GM12878 (cell line): Measurements from ENCODE around the gene GRIP2. TPM values are rescaled to one million over a fixed set of nuclear protein-coding genes. Genes with fewer than 3 reads are reported as not detected.

Experiments used
- ATAC-seq: fragments of 200-7000 bp; cut with Tn5 transposase; 3 replicates; pipeline ENCODE4 v1.9.1; 2020; ENCODE audit warnings: mild to moderate bottlenecking, moderate library complexity
- BruUV-seq: library from RNA; stranded (reverse); fragments of 400-500 nt; replicated peaks from 2 replicates; lab custom pipeline; 2021; lab: Mats Ljungman, UMichigan
- CTCF ChIA-PET: fragments of 300-600 bp; sonication (Branson Sonifier 250); formaldehyde crosslinking; extraction: SDS; loops from one replicate; lab custom pipeline; 2021; ENCODE audit warnings: inconsistent platforms; lab: Yijun Ruan, JAX
- POLR2A ChIA-PET: fragments of 350-600 bp; formaldehyde crosslinking; extraction: SDS; loops from one replicate; lab custom pipeline; 2021; ENCODE audit warnings: inconsistent platforms; lab: Charles Lee
- RAD21 ChIA-PET: fragments of 300-600 bp; sonication (Branson Sonifier 250); formaldehyde crosslinking; loops from one replicate; lab custom pipeline; 2023; ENCODE audit warnings: antibody characterized with exemption; ENCODE audit not compliant: unreplicated experiment; lab: Charles Lee
- SMC1A ChIA-PET: fragments of 300-600 bp; sonication (Branson Sonifier 250); formaldehyde crosslinking; loops from one replicate; lab custom pipeline; 2023; ENCODE audit not compliant: unreplicated experiment, uncharacterized antibody; lab: Charles Lee
- DNase-seq: peaks from one replicate; pipeline ENCODE4 v3.0.0-alpha.2; 2011; ENCODE audit warnings: low read depth, low spot score
- FAIRE-seq: peaks from 3 replicates; lab custom pipeline; 2011; peaks lifted over from hg19 to GRCh38; lab: Jason Lieb, UNC
- H2AFZ ChIP-seq: 2 replicates; pipeline ENCODE4 v1.6.0; 2011; ENCODE audit warnings: low read depth, low read length, control low read depth; ENCODE audit not compliant: control insufficient read depth
- H3K27ac ChIP-seq: 2 replicates; pipeline ENCODE4 v1.5.1; 2011; ENCODE audit warnings: control low read depth; ENCODE audit not compliant: control insufficient read depth, insufficient read depth
- H3K27me3 ChIP-seq, 2 experiments: replicated peaks in 1 of 2; 2 replicates each; pipeline versions ENCODE4 v1.6.0 to v1.6.1; 2011; ENCODE audit warnings: low read length in 1 of 2; ENCODE audit not compliant: control insufficient read depth in 2 of 2, insufficient read depth in 2 of 2
- H3K36me3 ChIP-seq, 2 experiments: 2 replicates each; pipeline ENCODE4 v1.5.1; 2011; ENCODE audit warnings: low read length in 1 of 2; ENCODE audit not compliant: control insufficient read depth in 2 of 2, insufficient read depth in 2 of 2
- H3K4me1 ChIP-seq: 2 replicates; pipeline ENCODE4 v1.6.1; 2011; ENCODE audit warnings: mild to moderate bottlenecking, low read length, moderate library complexity, mixed read lengths; ENCODE audit not compliant: control insufficient read depth, insufficient read depth
- H3K4me2 ChIP-seq: 2 replicates; pipeline ENCODE4 v1.6.0; 2011; ENCODE audit warnings: control low read depth; ENCODE audit not compliant: control insufficient read depth, insufficient read depth
- H3K4me3 ChIP-seq: fragments of 200-600 bp; sonication (generic); 2 replicates; pipeline ENCODE4 v1.5.1; 2016
- H3K79me2 ChIP-seq: 2 replicates; pipeline ENCODE4 v1.6.0; 2011; ENCODE audit warnings: low read length; ENCODE audit not compliant: control insufficient read depth, insufficient read depth
- H3K9ac ChIP-seq: 2 replicates; pipeline ENCODE4 v1.8.0; 2011; ENCODE audit warnings: low read length, control low read depth, mixed read lengths; ENCODE audit not compliant: control insufficient read depth, insufficient read depth
- H3K9me3 ChIP-seq: replicated peaks from 3 replicates; pipeline ENCODE4 v1.5.1; 2011; ENCODE audit warnings: mild to moderate bottlenecking, low read length; ENCODE audit not compliant: control insufficient read depth, insufficient read depth
- H4K20me1 ChIP-seq: 2 replicates; pipeline ENCODE4 v1.6.0; 2011; ENCODE audit not compliant: control insufficient read depth, insufficient read depth
- CTCF ChIP-seq, 3 experiments: IDR thresholded peaks in 2 of 3; conservative IDR thresholded peaks in 1 of 3; 2 replicates each; pipeline ENCODE4 v1.5.1; 2011; ENCODE audit warnings: low read depth in 3 of 3, low read length in 3 of 3, mild to moderate bottlenecking in 3 of 3, control low read depth in 2 of 3, moderate library complexity in 2 of 3, inconsistent platforms in 1 of 3, mixed read lengths in 1 of 3; ENCODE audit not compliant: control insufficient read depth in 2 of 3, insufficient read depth in 1 of 3; ENCODE audit errors: extremely low read depth in 1 of 3
- FOXK2 ChIP-seq: fragments of 450-650 bp; IDR thresholded peaks from 2 replicates; pipeline ENCODE4 v1.6.1; 2017; ENCODE audit warnings: mild to moderate bottlenecking, moderate library complexity
- HDAC2 ChIP-seq: fragments of 200-600 bp; sonication (generic); IDR thresholded peaks from 2 replicates; pipeline ENCODE4 v1.6.1; 2017
- HDAC6 ChIP-seq: fragments of 200-600 bp; sonication (generic); IDR thresholded peaks from one replicate; pipeline ENCODE4 v1.8.0; 2017; ENCODE audit warnings: antibody characterized with exemption; ENCODE audit not compliant: unreplicated experiment
- LARP7 ChIP-seq: fragments of 450-650 bp; IDR thresholded peaks from 2 replicates; pipeline ENCODE4 v1.6.1; 2017; ENCODE audit warnings: mild to moderate bottlenecking
- MEF2B ChIP-seq: fragments of 450-650 bp; IDR thresholded peaks from 2 replicates; pipeline ENCODE4 v1.6.1; 2018; ENCODE audit warnings: mild to moderate bottlenecking, moderate library complexity; ENCODE audit not compliant: partially characterized antibody, poor library complexity, severe bottlenecking
- MYB ChIP-seq: fragments of 150-350 bp; IDR thresholded peaks from 2 replicates; pipeline ENCODE4 v1.6.1; 2014; ENCODE audit warnings: mild to moderate bottlenecking, low read depth, low read length, borderline replicate concordance
- NFXL1 ChIP-seq: fragments of 450-650 bp; IDR thresholded peaks from 2 replicates; pipeline ENCODE4 v1.6.1; 2017; ENCODE audit warnings: antibody characterized with exemption, mild to moderate bottlenecking, borderline replicate concordance
- RBBP5 ChIP-seq: fragments of 200-600 bp; sonication (generic); conservative IDR thresholded peaks from 2 replicates; pipeline ENCODE4 v1.6.1; 2016
- SUZ12 ChIP-seq: fragments of 200-600 bp; sonication (generic); IDR thresholded peaks from one replicate; pipeline ENCODE4 v1.6.1; 2018; ENCODE audit warnings: antibody characterized with exemption, mild to moderate bottlenecking; ENCODE audit not compliant: unreplicated experiment
- YBX1 ChIP-seq: fragments of 450-650 bp; IDR thresholded peaks from 2 replicates; pipeline ENCODE4 v1.6.1; 2016; ENCODE audit warnings: antibody characterized with exemption
- ZBED1 ChIP-seq: IDR thresholded peaks from 2 replicates; pipeline ENCODE4 v1.6.1; 2016; ENCODE audit warnings: borderline replicate concordance
- ZZZ3 ChIP-seq: IDR thresholded peaks from 2 replicates; pipeline ENCODE4 v1.6.1; 2011; ENCODE audit warnings: low read depth; ENCODE audit not compliant: control insufficient read depth, insufficient read length
- WGBS: methylation state at CpG from one replicate; pipeline ENCODE4 v1.1.6; 2016; ENCODE audit warnings: low lambda C conversion rate; ENCODE audit not compliant: insufficient replicate concordance, insufficient coverage; ENCODE audit errors: missing lambda C conversion rate; 5-methylcytosine and 5-hydroxymethylcytosine counted together
- in situ Hi-C: fragments of 300-500 bp; cut with MboI; formaldehyde crosslinking; loops from 9 replicates; pipeline ENCODE4 v1.14.3; 2018; ENCODE audit warnings: mixed read lengths
- intact Hi-C: fragments of 100-400 bp; cut with micrococcal nuclease; formaldehyde crosslinking; loops from one replicate; pipeline ENCODE4 v1.14.2; 2022; ENCODE audit not compliant: unreplicated experiment
- polyA plus RNA-seq, 11 experiments: library from polyadenylated mRNA; depleted of rRNA in 4 of 11; unstranded in 6 of 11; stranded (reverse) in 5 of 11; fragments of >200 nt; fragmentation: Nextera tagmentation in 4 of 11; fragmentation: Illumina TruSeq in 1 of 11; extraction: Ambion mirVana in 4 of 11; extraction: Trizol in 1 of 11; gene quantifications; 1 replicate in 1 of 11; 2 replicates in 10 of 11; pipeline versions ENCODE4 v1.2.1 to v1.2.3, GENCODE V29; 2011 to 2016; ENCODE audit warnings: inconsistent platforms in 2 of 11, missing spikeins in 2 of 11, low read depth in 1 of 11
- total RNA-seq, 4 experiments: library from RNA; depleted of rRNA in 3 of 4; stranded (reverse); fragments of >200 nt in 3 of 4; fragmentation: Illumina TruSeq in 1 of 4; extraction: Trizol in 1 of 4; gene quantifications; 2 replicates each; pipeline versions ENCODE4 v1.2.1 to v1.2.3, GENCODE V29; 2013 to 2021
- TF ChIP-seq, protein P1 (sequence below): IDR thresholded peaks from 2 replicates; pipeline ENCODE4 v1.6.1; 2011; ENCODE audit warnings: low read depth, low read length, improper control_type of control experiment, borderline replicate concordance
- TF ChIP-seq, protein P2 (sequence below): IDR thresholded peaks from 2 replicates; pipeline ENCODE4 v1.6.1; 2011; ENCODE audit warnings: borderline replicate concordance, low read depth, mild to moderate bottlenecking, moderate library complexity, low read length; ENCODE audit not compliant: insufficient read depth, poor library complexity, severe bottlenecking

The GRIP2 gene
- total and polyA plus RNA-seq, 10 of the 15 experiments (the other 5 are each of a cell fraction or from before 2014, with no cell fraction given), result not detected

DNA sequence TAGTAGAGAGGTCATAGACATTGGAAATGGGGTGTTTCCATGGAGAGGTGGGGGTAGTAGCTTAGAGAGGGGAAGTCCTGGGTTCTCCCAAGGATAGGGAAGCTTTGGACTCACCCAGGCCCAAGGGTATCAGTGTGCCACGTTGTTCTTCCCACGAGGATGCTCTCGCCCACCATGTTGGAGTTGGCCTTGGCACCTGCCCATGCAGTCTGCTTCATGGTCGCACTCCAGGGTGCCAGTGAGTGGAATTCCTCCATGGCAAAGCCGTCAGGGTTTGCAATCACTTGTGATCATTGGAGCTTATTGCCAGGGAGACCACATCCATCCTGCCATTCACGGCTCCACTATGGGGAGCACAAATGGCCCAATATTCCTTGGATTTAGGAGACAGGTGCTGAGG, 60.6 kb downstream of the GRIP2 start:
- H4K20me1 ChIP-seq, result no peaks in the 10 kb centered on the region
- POLR2A ChIA-PET, result no interaction called here

DNA sequence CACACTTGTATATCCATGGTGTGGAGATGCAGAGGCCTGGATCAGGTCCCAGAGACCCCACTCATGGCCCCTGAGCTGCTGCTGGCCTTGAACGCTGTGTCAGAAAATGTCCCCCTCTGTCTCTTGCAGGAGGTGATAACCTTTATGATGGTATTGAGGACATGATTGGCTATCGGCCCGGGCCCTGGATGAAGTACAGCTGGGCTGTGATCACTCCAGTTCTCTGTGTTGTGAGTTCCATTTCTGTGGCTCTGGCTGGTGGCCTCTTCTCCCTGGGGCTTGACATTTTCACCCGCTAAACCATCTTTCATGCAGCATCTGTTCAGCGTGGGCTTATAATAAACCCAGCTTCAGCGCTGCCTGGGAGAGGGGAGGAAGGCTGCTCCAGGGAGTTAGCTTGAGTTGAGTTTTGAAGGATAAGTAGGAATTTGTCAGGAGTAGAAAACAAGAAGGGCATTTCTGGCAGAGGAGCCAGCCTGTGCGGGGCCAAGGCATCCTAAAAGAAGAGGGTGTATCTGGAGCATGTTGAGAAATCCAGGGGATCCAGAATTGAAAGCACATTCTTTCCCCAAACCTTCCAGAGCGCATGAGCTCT, 61.1 kb downstream of the GRIP2 start:
- RAD21 ChIA-PET, result no interaction called here
- Histone ChIP-seq H3K4me2 (no peak overlapping the region), H3K79me2 (no peaks in the 10 kb centered on the region), H3K27ac (no peak overlapping the region), H3K4me1 (no peaks in the 10 kb centered on the region), H3K36me3 (peaks cover 4 to 16% of the 10 kb centered on the region in 2 experiments), H3K27me3 (no peaks in the 10 kb centered on the region), H3K4me3 (no peak overlapping the region), H3K9me3 (no peaks in the 10 kb centered on the region), H4K20me1 (no peaks in the 10 kb centered on the region), H2AFZ (no peak overlapping the region), H3K9ac (no peak overlapping the region)
- POLR2A ChIA-PET, result no interaction called here
- in situ Hi-C loops (loop anchor here (5.0 kb wide), 1 partner anchor 277 kb away; no protein-coding TSS in a partner anchor), intact Hi-C loops (no loop called here)
- SMC1A ChIA-PET, result interaction anchor here (1.9 kb wide), 1 partner anchor 12 kb away, joined by 4 read pairs; no protein-coding TSS in a partner anchor
- FAIRE-seq, result no peak
- CTCF ChIA-PET, result no interaction called here
- ATAC-seq, result no peak
- no TSS peak for BruUV-seq
- over 99% methylated on average over 8 of the region's 8 CpGs for WGBS
- no peak for DNase-seq
- no peak for TF ChIP-seq SUZ12
- no peak for TF ChIP-seq YBX1
- TF ChIP-seq MEF2B, result no peak
- TF ChIP-seq LARP7, result no peak
- TF ChIP-seq CTCF (IDR thresholded peaks at IDR 0.05 in 2 of 3, conservative IDR thresholded peaks at IDR 0.05 in 1 of 3; ENCODE audit: control insufficient read depth in 2 of 3, extremely low read depth in 1 of 3, insufficient read depth in 1 of 3, low read depth in 3 of 3, low read length in 3 of 3), result no peak
- TF ChIP-seq FOXK2, result no peak
- TF ChIP-seq, protein P1, sequence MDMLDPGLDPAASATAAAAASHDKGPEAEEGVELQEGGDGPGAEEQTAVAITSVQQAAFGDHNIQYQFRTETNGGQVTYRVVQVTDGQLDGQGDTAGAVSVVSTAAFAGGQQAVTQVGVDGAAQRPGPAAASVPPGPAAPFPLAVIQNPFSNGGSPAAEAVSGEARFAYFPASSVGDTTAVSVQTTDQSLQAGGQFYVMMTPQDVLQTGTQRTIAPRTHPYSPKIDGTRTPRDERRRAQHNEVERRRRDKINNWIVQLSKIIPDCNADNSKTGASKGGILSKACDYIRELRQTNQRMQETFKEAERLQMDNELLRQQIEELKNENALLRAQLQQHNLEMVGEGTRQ, result no peak
- TF ChIP-seq ZZZ3, result no peak
- TF ChIP-seq HDAC2, result no peak
- TF ChIP-seq ZBED1, result no peak
- TF ChIP-seq MYB, result no peak
- TF ChIP-seq, protein P2, sequence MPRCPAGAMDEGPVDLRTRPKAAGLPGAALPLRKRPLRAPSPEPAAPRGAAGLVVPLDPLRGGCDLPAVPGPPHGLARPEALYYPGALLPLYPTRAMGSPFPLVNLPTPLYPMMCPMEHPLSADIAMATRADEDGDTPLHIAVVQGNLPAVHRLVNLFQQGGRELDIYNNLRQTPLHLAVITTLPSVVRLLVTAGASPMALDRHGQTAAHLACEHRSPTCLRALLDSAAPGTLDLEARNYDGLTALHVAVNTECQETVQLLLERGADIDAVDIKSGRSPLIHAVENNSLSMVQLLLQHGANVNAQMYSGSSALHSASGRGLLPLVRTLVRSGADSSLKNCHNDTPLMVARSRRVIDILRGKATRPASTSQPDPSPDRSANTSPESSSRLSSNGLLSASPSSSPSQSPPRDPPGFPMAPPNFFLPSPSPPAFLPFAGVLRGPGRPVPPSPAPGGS, result no peak

More for the DNA sequence above, 60.6 kb downstream of the GRIP2 start:
- no peaks in the 10 kb centered on the region for H3K79me2 ChIP-seq
- TF ChIP-seq RBBP5 (no peak), HDAC6 (no peak), NFXL1 (no peak)
- ChIA-PET RAD21 (no interaction called here), CTCF (no interaction called here), SMC1A (interaction anchor here (1.9 kb wide), 1 partner anchor 12 kb away, joined by 4 read pairs; no protein-coding TSS in a partner anchor)
- DNase-seq (no peak), FAIRE-seq (no peak), ATAC-seq (no peak)
- no peaks in the 10 kb centered on the region for H3K27me3 ChIP-seq
- WGBS, result 83% methylated on average over 6 of the region's 6 CpGs
- intact Hi-C loops (no loop called here), in situ Hi-C loops (loop anchor here (5.0 kb wide), 1 partner anchor 277 kb away; no protein-coding TSS in a partner anchor)
- no TSS peak for BruUV-seq
- H3K4me2 ChIP-seq, result no peak overlapping the region
- no peak overlapping the region for H3K4me3 ChIP-seq
- H3K9me3 ChIP-seq, result no peaks in the 10 kb centered on the region
- peaks cover 6 to 16% of the 10 kb centered on the region in 2 experiments for H3K36me3 ChIP-seq
- H2AFZ ChIP-seq, result no peak overlapping the region
- no peak overlapping the region for H3K9ac ChIP-seq
- H3K4me1 ChIP-seq, result no peaks in the 10 kb centered on the region
- no peak overlapping the region for H3K27ac ChIP-seq
